A673 (cell line): Measurements from ENCODE around the gene ATP8B1. TPM values are rescaled to one million over a fixed set of nuclear protein-coding genes. Genes with fewer than 3 reads are reported as not detected.
"Not testable (repeated sequence)": the region's sequence is repeated elsewhere in the genome, so short reads cannot be mapped to it uniquely, and the experiment has no call there.

Experiments
- BruUV-seq: library from RNA; stranded (reverse); fragments of 400-500 nt; replicated peaks from 2 replicates; lab custom pipeline; 2021; lab: Mats Ljungman, UMichigan
- CTCF ChIA-PET: fragments of 300-600 bp; sonication (Branson Sonifier 250); formaldehyde crosslinking; loops from one replicate; lab custom pipeline; 2022; ENCODE audit warnings: antibody characterized with exemption; lab: Charles Lee
- POLR2A ChIA-PET: fragments of 300-600 bp; sonication (Branson Sonifier 250); formaldehyde crosslinking; loops from one replicate; lab custom pipeline; 2022; ENCODE audit warnings: antibody characterized with exemption; ENCODE audit not compliant: low non-redundant PET; lab: Charles Lee
- DNase-seq: peaks from one replicate; pipeline ENCODE4 v3.0.0-alpha.2; 2015; ENCODE audit warnings: low spot score
- H3K27ac ChIP-seq: fragments of 200-600 bp; sonication (generic); 2 replicates; pipeline ENCODE4 v1.5.1; 2016; ENCODE audit warnings: mixed run types, low read depth, mild to moderate bottlenecking, mixed read lengths, antibody characterized with exemption, low read length; ENCODE audit not compliant: poor library complexity, severe bottlenecking
- H3K27me3 ChIP-seq: fragments of 200-600 bp; sonication (generic); replicated peaks from 2 replicates; pipeline ENCODE4 v1.6.1; 2017; ENCODE audit warnings: mixed run types, low read depth, mild to moderate bottlenecking, mixed read lengths, antibody characterized with exemption, low read length; ENCODE audit not compliant: insufficient read depth, poor library complexity
- H3K36me3 ChIP-seq: fragments of 200-600 bp; sonication (generic); 2 replicates; pipeline ENCODE4 v1.6.1; 2016; ENCODE audit warnings: mixed run types, mild to moderate bottlenecking, mixed read lengths, antibody characterized with exemption, low read length; ENCODE audit not compliant: insufficient read depth, poor library complexity, severe bottlenecking
- H3K4me1 ChIP-seq: fragments of 200-600 bp; sonication (generic); 2 replicates; pipeline ENCODE4 v1.6.1; 2017; ENCODE audit warnings: mixed run types, mild to moderate bottlenecking, mixed read lengths, antibody characterized with exemption, low read length; ENCODE audit not compliant: insufficient read depth, poor library complexity, severe bottlenecking
- H3K4me3 ChIP-seq: fragments of 200-600 bp; sonication (generic); 2 replicates; pipeline ENCODE4 v1.5.1; 2016; ENCODE audit warnings: low read depth, mixed run types, mild to moderate bottlenecking, mixed read lengths, low read length; ENCODE audit not compliant: poor library complexity, severe bottlenecking
- H3K9me3 ChIP-seq: fragments of 200-600 bp; sonication (generic); 2 replicates; pipeline ENCODE4 v1.6.1; 2016; ENCODE audit warnings: mixed run types, low read depth, mild to moderate bottlenecking, mixed read lengths, antibody characterized with exemption, low read length; ENCODE audit not compliant: poor library complexity, severe bottlenecking
- EZH2 ChIP-seq: fragments of 200-600 bp; sonication (generic); IDR thresholded peaks from 2 replicates; pipeline ENCODE4 v1.6.1; 2017; ENCODE audit warnings: borderline replicate concordance, low read depth, mild to moderate bottlenecking, mixed read lengths, antibody characterized with exemption, low read length; ENCODE audit not compliant: poor library complexity, severe bottlenecking
- intact Hi-C: fragments of 100-400 bp; cut with micrococcal nuclease; formaldehyde crosslinking; loops from one replicate; pipeline ENCODE4 v1.10.0; 2022; ENCODE audit not compliant: unreplicated experiment
- total RNA-seq: library from RNA; stranded (reverse); gene quantifications from 2 replicates; pipeline ENCODE4 v1.2.3, GENCODE V29; 2021
- TF ChIP-seq, protein P1 (sequence below): fragments of 300-800, 200-600 bp; sonication (generic); conservative IDR thresholded peaks from 2 replicates; pipeline ENCODE4 v1.5.1; 2017; ENCODE audit warnings: low read depth, mild to moderate bottlenecking, antibody characterized with exemption, low read length, moderate library complexity, mixed read lengths

ATP8B1 gene
- total RNA-seq, 1 experiment from 2014 or later = 35.6 TPM

DNA sequence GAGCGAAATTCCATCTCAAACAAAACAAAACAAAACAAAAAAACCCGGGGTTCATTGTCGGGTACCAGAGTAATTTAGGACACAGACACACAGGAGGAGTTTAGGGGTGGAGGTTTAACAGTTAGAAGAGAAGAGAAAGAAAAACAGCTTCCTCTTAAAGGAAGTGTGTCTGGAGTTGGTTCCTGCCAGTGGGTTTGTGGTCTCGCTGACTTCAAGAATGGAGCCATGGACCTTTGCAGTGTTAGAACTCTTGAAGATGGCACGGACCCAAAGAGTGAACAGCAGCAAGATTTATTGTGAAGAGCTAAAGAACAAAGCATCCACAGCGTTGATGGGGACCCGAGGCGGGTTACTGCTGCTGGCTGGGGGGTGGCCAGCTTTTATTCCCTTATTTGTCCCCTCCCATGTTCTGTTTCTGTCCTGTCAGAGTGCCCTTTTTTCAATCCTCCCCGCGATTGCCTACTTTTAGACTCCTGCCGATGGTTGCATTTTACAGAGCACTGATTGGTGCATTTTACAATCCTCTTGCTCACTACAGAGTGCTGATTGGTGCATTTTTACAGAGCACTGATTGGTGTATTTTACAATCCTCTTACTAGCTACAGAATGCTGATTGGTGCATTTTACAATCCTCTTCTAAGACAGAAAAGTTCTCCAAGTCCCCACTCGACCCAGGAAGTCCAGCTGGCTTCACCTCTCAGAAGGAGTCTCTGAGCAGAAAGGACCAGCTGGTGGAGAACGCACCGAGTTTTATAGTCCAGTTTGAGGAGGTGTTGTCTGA, 28.7 kb upstream of the ATP8B1 start:
- Histone ChIP-seq H3K9me3 (no peaks in the 10 kb centered on the region), H3K27ac (no peak overlapping the region), H3K4me3 (no peak overlapping the region), H3K4me1 (peaks cover 7% of the 10 kb centered on the region), H3K36me3 (no peaks in the 10 kb centered on the region), H3K27me3 (no peaks in the 10 kb centered on the region)
- ChIA-PET POLR2A (no interaction called here), CTCF (no interaction called here)
- no peak for TF ChIP-seq EZH2
- TF ChIP-seq, protein P1, sequence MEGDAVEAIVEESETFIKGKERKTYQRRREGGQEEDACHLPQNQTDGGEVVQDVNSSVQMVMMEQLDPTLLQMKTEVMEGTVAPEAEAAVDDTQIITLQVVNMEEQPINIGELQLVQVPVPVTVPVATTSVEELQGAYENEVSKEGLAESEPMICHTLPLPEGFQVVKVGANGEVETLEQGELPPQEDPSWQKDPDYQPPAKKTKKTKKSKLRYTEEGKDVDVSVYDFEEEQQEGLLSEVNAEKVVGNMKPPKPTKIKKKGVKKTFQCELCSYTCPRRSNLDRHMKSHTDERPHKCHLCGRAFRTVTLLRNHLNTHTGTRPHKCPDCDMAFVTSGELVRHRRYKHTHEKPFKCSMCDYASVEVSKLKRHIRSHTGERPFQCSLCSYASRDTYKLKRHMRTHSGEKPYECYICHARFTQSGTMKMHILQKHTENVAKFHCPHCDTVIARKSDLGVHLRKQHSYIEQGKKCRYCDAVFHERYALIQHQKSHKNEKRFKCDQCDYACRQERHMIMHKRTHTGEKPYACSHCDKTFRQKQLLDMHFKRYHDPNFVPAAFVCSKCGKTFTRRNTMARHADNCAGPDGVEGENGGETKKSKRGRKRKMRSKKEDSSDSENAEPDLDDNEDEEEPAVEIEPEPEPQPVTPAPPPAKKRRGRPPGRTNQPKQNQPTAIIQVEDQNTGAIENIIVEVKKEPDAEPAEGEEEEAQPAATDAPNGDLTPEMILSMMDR = no peak
- no peak for DNase-seq
- intact Hi-C loops = no loop called here
- BruUV-seq = no TSS peak

DNA sequence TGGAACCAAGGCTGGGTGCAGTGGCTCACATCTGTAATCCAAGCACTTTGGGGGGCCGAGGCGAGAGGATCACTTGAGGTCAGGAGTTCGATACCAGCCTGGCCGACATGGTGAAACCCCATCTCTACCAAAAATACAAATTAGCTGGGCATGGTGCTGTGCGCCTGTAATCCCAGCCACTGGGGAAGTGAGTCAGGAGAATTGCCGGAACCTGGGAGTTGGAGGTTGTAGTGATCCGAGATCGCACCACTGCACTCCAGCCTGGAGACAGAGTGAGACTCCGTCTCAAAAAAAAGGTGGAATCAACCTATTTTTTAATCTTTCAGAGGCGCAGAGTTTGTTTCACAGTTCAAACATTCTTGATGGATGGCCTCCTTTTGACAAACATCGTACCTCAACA, 24.5 kb upstream of the ATP8B1 start:
- DNase-seq = no peak
- no peak overlapping the region for H3K27ac ChIP-seq
- no peaks in the 10 kb centered on the region for H3K27me3 ChIP-seq
- H3K9me3 ChIP-seq = no peaks in the 10 kb centered on the region
- H3K36me3 ChIP-seq = no peaks in the 10 kb centered on the region
- no peaks in the 10 kb centered on the region for H3K4me1 ChIP-seq
- no peak overlapping the region for H3K4me3 ChIP-seq
- intact Hi-C loops = no loop called here
- CTCF ChIA-PET = no interaction called here
- no TSS peak for BruUV-seq
- POLR2A ChIA-PET = no interaction called here
- TF ChIP-seq, protein P1 = no peak
- TF ChIP-seq EZH2 = no peak

DNA sequence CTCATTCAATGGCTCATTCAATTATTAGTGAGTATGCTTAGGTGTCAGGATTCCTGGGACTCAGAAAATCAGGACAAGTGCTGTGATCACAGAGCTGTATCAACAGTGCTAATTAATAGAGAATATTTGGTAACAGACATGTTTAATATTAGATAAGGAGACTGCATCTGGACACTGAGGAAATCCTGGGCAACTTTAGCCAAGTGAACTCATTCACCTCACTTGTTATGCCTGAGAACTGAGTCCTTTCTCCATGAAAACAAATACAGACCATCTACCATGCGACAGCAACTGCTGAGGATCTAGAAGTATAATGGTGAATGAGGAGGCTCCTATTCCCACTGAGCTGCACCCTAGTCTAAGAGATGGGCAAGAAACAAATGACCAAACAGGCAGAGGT, 23.1 kb upstream of the ATP8B1 start:
- Histone ChIP-seq H3K36me3 (no peaks in the 10 kb centered on the region), H3K9me3 (no peaks in the 10 kb centered on the region), H3K4me3 (no peak overlapping the region), H3K4me1 (no peaks in the 10 kb centered on the region), H3K27me3 (no peaks in the 10 kb centered on the region), H3K27ac (no peak overlapping the region)
- intact Hi-C loops = no loop called here
- ChIA-PET CTCF (no interaction called here), POLR2A (interaction anchor here (0.7 kb wide), 1 partner anchor 27 kb away, joined by 13 read pairs; no protein-coding TSS in a partner anchor)
- TF ChIP-seq EZH2 = no peak
- TF ChIP-seq, protein P1 = no peak
- BruUV-seq = no TSS peak
- no peak for DNase-seq

DNA sequence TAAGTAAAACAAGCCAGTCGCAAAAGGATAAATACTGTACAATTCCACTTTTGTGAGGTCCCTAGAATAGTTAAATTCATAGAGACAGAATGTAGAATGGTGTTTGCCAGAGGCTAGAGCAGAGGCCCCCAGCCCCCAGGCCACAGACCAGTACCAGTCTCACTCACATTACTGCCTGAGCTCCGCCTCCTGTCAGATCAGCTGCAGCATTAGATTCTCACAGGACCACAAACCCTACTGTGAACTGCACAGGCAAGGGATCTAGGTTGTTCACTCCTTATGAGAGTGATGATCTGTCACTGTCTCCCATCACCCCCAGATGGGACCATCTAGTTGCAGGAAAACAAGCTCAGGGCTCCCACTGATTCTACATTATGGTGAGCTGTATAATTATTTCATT, 17.5 kb upstream of the ATP8B1 start:
- DNase-seq, H3K27me3 ChIP-seq, intact Hi-C loops, BruUV-seq, H3K4me3 ChIP-seq, H3K27ac ChIP-seq, H3K4me1 ChIP-seq, POLR2A ChIA-PET, H3K36me3 ChIP-seq, H3K9me3 ChIP-seq: not testable (repeated sequence)
- CTCF ChIA-PET = interaction anchor here (0.6 kb wide), 1 partner anchor 433 kb away, joined by 3 read pairs; no protein-coding TSS in a partner anchor
